ENCODE measurements around the gene OTOL1.

DNA sequence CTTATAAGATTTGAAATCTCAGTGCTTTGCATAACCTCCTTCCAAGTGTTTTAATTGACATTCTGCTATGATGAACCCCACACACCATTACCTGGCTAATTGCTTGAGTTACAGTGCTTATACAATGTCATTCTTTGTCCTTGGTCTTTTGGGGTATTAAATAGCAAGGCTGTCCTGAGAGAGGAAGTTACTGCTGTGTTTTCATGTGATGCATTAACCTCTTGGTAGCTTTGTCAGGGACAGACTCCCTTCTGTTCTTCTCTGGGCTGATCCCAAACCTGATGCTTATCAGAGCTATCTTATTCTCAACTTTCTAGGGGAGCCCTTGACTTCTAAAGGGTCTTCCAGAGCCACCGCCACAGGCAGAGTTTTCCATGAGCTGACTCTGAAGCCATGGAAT is 12.4 kb upstream of the OTOL1 start:
- TF ChIP-seq, protein P1, sequence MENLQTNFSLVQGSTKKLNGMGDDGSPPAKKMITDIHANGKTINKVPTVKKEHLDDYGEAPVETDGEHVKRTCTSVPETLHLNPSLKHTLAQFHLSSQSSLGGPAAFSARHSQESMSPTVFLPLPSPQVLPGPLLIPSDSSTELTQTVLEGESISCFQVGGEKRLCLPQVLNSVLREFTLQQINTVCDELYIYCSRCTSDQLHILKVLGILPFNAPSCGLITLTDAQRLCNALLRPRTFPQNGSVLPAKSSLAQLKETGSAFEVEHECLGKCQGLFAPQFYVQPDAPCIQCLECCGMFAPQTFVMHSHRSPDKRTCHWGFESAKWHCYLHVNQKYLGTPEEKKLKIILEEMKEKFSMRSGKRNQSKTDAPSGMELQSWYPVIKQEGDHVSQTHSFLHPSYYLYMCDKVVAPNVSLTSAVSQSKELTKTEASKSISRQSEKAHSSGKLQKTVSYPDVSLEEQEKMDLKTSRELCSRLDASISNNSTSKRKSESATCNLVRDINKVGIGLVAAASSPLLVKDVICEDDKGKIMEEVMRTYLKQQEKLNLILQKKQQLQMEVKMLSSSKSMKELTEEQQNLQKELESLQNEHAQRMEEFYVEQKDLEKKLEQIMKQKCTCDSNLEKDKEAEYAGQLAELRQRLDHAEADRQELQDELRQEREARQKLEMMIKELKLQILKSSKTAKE (IDR thresholded peaks at IDR 0.05; ENCODE audit: low read depth, poor library complexity, severe bottlenecking) = no peak
- TF ChIP-seq POLR2A (IDR thresholded peaks at IDR 0.05; ENCODE audit: low read depth, low read length) (no peak), CTCF (IDR thresholded peaks at IDR 0.05 in 2 of 3, conservative IDR thresholded peaks at IDR 0.05 in 1 of 3; ENCODE audit: control insufficient read depth in 2 of 3, extremely low read depth in 1 of 3, insufficient read depth in 1 of 3, low read depth in 3 of 3, low read length in 3 of 3) (no peak), EP300 (IDR thresholded peaks at IDR 0.05; ENCODE audit: borderline replicate concordance in 1 of 2, control insufficient read depth in 1 of 2, low read depth in 2 of 2, low read length in 2 of 2) (no peak), JUND (IDR thresholded peaks at IDR 0.05; ENCODE audit: low read depth, low read length) (no peak), CREB1 (IDR thresholded peaks at IDR 0.05; ENCODE audit: low read depth) (no peak), TBL1XR1 (IDR thresholded peaks at IDR 0.05; ENCODE audit: low read depth, low read length) (no peak), SMAD1 (IDR thresholded peaks at IDR 0.05; ENCODE audit: low read depth, partially characterized antibody) (no peak), RAD51 (IDR thresholded peaks at IDR 0.05) (no peak), RBBP5 (conservative IDR thresholded peaks at IDR 0.05) (no peak), ATF2 (IDR thresholded peaks at IDR 0.05; ENCODE audit: low read length) (no peak), POLR2AphosphoS5 (IDR thresholded peaks at IDR 0.05; ENCODE audit: low read length) (no peak)

Measured in GM12878 (cell line).